AG09319 (cell line): ENCODE measurements around the gene KIF11.

ENCODE experiments used
- DNase-seq: peaks from one replicate; pipeline ENCODE4 v3.0.0-alpha.2; 2010; ENCODE audit warnings: low read depth; ENCODE audit errors: extremely low read depth
- TF ChIP-seq, protein P1 (sequence below): IDR thresholded peaks from 2 replicates; pipeline ENCODE4 v1.5.1; 2011; ENCODE audit warnings: low read depth, mild to moderate bottlenecking, inconsistent platforms, low read length, moderate library complexity

The KIF11 gene

GRCh38 chr10:92593619-92594588 is 974 bp downstream of the KIF11 start:
- DNase-seq = no peak
- TF ChIP-seq, protein P1, sequence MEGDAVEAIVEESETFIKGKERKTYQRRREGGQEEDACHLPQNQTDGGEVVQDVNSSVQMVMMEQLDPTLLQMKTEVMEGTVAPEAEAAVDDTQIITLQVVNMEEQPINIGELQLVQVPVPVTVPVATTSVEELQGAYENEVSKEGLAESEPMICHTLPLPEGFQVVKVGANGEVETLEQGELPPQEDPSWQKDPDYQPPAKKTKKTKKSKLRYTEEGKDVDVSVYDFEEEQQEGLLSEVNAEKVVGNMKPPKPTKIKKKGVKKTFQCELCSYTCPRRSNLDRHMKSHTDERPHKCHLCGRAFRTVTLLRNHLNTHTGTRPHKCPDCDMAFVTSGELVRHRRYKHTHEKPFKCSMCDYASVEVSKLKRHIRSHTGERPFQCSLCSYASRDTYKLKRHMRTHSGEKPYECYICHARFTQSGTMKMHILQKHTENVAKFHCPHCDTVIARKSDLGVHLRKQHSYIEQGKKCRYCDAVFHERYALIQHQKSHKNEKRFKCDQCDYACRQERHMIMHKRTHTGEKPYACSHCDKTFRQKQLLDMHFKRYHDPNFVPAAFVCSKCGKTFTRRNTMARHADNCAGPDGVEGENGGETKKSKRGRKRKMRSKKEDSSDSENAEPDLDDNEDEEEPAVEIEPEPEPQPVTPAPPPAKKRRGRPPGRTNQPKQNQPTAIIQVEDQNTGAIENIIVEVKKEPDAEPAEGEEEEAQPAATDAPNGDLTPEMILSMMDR = no peak

- TF ChIP-seq, protein P1 = no peak
- DNase-seq = no peak
These were observed 2.6 kb downstream of the KIF11 start for GRCh38 chr10:92595505-92595904.

- TF ChIP-seq, protein P1 = no peak
- DNase-seq = no peak
These were observed 5.4 kb downstream of the KIF11 start for GRCh38 chr10:92598321-92598720.

- TF ChIP-seq, protein P1 = no peak
These were observed 11.9 kb downstream of the KIF11 start for GRCh38 chr10:92604841-92605240.

GRCh38 chr10:92615515-92615914 is 22.6 kb downstream of the KIF11 start:
- TF ChIP-seq, protein P1 = no peak
- DNase-seq = no peak

More at GRCh38 chr10:92604841-92605240, 11.9 kb downstream of the KIF11 start:
- no peak for DNase-seq

GRCh38 chr10:92619368-92619767 is 26.4 kb downstream of the KIF11 start:
- no peak for DNase-seq
- TF ChIP-seq, protein P1 = no peak

DNA sequence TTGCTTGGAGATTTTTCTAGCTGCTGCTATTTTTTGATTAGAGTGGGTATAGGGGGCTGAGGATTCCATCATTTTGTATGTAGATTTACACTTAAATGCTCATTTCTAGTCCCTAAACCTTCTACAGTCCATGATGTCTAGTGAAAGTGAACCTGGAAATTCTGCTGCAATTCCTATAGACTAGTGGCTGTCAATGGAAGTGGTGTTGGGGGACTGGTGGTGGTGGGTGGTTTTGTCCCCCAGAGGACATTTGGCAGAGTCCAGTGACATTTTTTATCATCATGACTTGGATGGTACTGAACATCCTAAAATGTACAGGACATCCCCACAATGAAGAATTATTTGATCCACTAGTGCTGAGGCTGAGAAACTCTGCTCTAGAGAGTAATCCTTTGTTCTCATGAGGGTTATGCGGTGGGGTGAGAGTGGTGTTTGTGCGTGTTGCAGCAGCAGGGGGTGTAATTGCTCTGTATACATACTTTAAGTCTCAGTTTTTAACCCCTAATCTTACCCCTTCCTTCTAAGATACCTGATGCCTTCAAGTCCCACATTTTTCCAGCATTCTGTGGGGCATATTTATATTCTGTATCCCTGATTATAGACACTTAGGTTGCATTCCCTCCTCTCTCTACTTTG is 35.0 kb downstream of the KIF11 start:
- TF ChIP-seq, protein P1 = no peak
- DNase-seq = no peak
